ENCODE data around the gene UCK2. TPM values are rescaled to one million over a fixed set of nuclear protein-coding genes. Genes with fewer than 3 reads are reported as not detected.

The UCK2 gene
- total and polyA plus RNA-seq, 9 of the 15 experiments (the other 6 are each of a cell fraction or from before 2014, with no cell fraction given): 71.6 to 145 (median 95.8) TPM

DNA sequence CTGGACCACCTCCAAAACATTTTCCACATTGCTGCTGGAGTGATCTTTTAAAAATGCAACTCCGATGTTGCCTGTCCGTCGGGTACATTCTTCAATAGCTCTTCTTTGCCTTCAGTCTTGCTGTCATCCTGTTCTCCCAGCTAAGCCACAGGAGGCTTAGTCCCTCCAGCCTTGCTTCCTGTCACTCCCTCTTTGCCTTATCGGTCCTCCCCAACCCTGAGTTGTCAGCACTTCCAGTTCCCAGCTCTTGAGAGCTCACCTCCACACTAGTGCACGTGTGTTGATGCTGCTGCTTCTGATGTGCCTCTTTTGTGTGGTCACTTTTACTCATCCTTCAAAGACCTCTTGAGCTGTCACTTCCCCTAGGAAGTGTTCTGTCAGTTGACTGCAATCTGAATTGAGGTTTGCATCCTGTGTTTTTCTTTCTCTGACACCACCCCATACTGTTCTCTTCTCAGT, 15.3 kb downstream of the UCK2 start (continued):
- TF ChIP-seq, protein P1, sequence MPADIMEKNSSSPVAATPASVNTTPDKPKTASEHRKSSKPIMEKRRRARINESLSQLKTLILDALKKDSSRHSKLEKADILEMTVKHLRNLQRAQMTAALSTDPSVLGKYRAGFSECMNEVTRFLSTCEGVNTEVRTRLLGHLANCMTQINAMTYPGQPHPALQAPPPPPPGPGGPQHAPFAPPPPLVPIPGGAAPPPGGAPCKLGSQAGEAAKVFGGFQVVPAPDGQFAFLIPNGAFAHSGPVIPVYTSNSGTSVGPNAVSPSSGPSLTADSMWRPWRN (IDR thresholded peaks at IDR 0.05; ENCODE audit: low read depth): peak; percentile 44; the same call in 1 of the 2 replicates
- TF ChIP-seq, protein P2, sequence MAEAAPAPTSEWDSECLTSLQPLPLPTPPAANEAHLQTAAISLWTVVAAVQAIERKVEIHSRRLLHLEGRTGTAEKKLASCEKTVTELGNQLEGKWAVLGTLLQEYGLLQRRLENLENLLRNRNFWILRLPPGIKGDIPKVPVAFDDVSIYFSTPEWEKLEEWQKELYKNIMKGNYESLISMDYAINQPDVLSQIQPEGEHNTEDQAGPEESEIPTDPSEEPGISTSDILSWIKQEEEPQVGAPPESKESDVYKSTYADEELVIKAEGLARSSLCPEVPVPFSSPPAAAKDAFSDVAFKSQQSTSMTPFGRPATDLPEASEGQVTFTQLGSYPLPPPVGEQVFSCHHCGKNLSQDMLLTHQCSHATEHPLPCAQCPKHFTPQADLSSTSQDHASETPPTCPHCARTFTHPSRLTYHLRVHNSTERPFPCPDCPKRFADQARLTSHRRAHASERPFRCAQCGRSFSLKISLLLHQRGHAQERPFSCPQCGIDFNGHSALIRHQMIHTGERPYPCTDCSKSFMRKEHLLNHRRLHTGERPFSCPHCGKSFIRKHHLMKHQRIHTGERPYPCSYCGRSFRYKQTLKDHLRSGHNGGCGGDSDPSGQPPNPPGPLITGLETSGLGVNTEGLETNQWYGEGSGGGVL (CRISPR knock-in tag; IDR thresholded peaks at IDR 0.05): no peak
- TF ChIP-seq SOX6 (IDR thresholded peaks at IDR 0.05): peak; percentile 95
- TF ChIP-seq, protein P3, sequence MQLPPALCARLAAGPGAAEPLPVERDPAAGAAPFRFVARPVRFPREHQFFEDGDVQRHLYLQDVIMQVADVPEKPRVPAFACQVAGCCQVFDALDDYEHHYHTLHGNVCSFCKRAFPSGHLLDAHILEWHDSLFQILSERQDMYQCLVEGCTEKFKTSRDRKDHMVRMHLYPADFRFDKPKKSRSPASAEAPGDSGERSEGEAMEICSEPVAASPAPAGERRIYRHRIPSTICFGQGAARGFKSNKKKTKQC (CRISPR knock-in tag; IDR thresholded peaks at IDR 0.05): no peak
- TF ChIP-seq NCOA2 (IDR thresholded peaks at IDR 0.05; ENCODE audit: partially characterized antibody in 2 of 2): no peak
- TF ChIP-seq, protein P4, sequence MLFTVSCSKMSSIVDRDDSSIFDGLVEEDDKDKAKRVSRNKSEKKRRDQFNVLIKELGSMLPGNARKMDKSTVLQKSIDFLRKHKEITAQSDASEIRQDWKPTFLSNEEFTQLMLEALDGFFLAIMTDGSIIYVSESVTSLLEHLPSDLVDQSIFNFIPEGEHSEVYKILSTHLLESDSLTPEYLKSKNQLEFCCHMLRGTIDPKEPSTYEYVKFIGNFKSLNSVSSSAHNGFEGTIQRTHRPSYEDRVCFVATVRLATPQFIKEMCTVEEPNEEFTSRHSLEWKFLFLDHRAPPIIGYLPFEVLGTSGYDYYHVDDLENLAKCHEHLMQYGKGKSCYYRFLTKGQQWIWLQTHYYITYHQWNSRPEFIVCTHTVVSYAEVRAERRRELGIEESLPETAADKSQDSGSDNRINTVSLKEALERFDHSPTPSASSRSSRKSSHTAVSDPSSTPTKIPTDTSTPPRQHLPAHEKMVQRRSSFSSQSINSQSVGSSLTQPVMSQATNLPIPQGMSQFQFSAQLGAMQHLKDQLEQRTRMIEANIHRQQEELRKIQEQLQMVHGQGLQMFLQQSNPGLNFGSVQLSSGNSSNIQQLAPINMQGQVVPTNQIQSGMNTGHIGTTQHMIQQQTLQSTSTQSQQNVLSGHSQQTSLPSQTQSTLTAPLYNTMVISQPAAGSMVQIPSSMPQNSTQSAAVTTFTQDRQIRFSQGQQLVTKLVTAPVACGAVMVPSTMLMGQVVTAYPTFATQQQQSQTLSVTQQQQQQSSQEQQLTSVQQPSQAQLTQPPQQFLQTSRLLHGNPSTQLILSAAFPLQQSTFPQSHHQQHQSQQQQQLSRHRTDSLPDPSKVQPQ (CRISPR knock-in tag; IDR thresholded peaks at IDR 0.05; ENCODE audit: borderline replicate concordance): no peak
- TF ChIP-seq, protein P5, sequence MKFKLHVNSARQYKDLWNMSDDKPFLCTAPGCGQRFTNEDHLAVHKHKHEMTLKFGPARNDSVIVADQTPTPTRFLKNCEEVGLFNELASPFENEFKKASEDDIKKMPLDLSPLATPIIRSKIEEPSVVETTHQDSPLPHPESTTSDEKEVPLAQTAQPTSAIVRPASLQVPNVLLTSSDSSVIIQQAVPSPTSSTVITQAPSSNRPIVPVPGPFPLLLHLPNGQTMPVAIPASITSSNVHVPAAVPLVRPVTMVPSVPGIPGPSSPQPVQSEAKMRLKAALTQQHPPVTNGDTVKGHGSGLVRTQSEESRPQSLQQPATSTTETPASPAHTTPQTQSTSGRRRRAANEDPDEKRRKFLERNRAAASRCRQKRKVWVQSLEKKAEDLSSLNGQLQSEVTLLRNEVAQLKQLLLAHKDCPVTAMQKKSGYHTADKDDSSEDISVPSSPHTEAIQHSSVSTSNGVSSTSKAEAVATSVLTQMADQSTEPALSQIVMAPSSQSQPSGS (CRISPR knock-in tag; IDR thresholded peaks at IDR 0.05): no peak
- TF ChIP-seq, protein P6, sequence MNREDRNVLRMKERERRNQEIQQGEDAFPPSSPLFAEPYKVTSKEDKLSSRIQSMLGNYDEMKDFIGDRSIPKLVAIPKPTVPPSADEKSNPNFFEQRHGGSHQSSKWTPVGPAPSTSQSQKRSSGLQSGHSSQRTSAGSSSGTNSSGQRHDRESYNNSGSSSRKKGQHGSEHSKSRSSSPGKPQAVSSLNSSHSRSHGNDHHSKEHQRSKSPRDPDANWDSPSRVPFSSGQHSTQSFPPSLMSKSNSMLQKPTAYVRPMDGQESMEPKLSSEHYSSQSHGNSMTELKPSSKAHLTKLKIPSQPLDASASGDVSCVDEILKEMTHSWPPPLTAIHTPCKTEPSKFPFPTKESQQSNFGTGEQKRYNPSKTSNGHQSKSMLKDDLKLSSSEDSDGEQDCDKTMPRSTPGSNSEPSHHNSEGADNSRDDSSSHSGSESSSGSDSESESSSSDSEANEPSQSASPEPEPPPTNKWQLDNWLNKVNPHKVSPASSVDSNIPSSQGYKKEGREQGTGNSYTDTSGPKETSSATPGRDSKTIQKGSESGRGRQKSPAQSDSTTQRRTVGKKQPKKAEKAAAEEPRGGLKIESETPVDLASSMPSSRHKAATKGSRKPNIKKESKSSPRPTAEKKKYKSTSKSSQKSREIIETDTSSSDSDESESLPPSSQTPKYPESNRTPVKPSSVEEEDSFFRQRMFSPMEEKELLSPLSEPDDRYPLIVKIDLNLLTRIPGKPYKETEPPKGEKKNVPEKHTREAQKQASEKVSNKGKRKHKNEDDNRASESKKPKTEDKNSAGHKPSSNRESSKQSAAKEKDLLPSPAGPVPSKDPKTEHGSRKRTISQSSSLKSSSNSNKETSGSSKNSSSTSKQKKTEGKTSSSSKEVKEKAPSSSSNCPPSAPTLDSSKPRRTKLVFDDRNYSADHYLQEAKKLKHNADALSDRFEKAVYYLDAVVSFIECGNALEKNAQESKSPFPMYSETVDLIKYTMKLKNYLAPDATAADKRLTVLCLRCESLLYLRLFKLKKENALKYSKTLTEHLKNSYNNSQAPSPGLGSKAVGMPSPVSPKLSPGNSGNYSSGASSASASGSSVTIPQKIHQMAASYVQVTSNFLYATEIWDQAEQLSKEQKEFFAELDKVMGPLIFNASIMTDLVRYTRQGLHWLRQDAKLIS (CRISPR knock-in tag; IDR thresholded peaks at IDR 0.05): no peak
- no peak for TF ChIP-seq TSC22D4 (tag; IDR thresholded peaks at IDR 0.05)
- TF ChIP-seq ZNF24 (IDR thresholded peaks at IDR 0.05): no peak
- TF ChIP-seq, protein P7, sequence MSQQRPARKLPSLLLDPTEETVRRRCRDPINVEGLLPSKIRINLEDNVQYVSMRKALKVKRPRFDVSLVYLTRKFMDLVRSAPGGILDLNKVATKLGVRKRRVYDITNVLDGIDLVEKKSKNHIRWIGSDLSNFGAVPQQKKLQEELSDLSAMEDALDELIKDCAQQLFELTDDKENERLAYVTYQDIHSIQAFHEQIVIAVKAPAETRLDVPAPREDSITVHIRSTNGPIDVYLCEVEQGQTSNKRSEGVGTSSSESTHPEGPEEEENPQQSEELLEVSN (IDR thresholded peaks at IDR 0.05; ENCODE audit: borderline replicate concordance in 1 of 2, extremely low read depth in 1 of 2, insufficient read depth in 1 of 2, insufficient read length in 1 of 2, low read depth in 1 of 2, low read length in 1 of 2, poor library complexity in 1 of 2, severe bottlenecking in 1 of 2): peak; percentile 17 to 28
- TF ChIP-seq ZKSCAN3 (CRISPR knock-in tag; IDR thresholded peaks at IDR 0.05): no peak
- no peak for TF ChIP-seq ZNF589 (CRISPR knock-in tag; IDR thresholded peaks at IDR 0.05; ENCODE audit: low read depth)
- TF ChIP-seq ETV5 (CRISPR knock-in tag; IDR thresholded peaks at IDR 0.05; ENCODE audit: low read depth): peak; percentile 85
- TF ChIP-seq ZFP1 (CRISPR knock-in tag; IDR thresholded peaks at IDR 0.05): no peak

Data from K562 (cell line).